GM12878 (cell line): ENCODE measurements around the gene MYO1E. TPM values are rescaled to one million over a fixed set of nuclear protein-coding genes. Genes with fewer than 3 reads are reported as not detected.

ENCODE experiments used
- ATAC-seq: fragments of 200-7000 bp; cut with Tn5 transposase; 3 replicates; pipeline ENCODE4 v1.9.1; 2020; ENCODE audit warnings: mild to moderate bottlenecking, moderate library complexity
- BruUV-seq: library from RNA; stranded (reverse); fragments of 400-500 nt; replicated peaks from 2 replicates; lab custom pipeline; 2021; lab: Mats Ljungman, UMichigan
- CTCF ChIA-PET: fragments of 300-600 bp; sonication (Branson Sonifier 250); formaldehyde crosslinking; extraction: SDS; loops from one replicate; lab custom pipeline; 2021; ENCODE audit warnings: inconsistent platforms; lab: Yijun Ruan, JAX
- POLR2A ChIA-PET: fragments of 350-600 bp; formaldehyde crosslinking; extraction: SDS; loops from one replicate; lab custom pipeline; 2021; ENCODE audit warnings: inconsistent platforms; lab: Charles Lee
- RAD21 ChIA-PET: fragments of 300-600 bp; sonication (Branson Sonifier 250); formaldehyde crosslinking; loops from one replicate; lab custom pipeline; 2023; ENCODE audit warnings: antibody characterized with exemption; ENCODE audit not compliant: unreplicated experiment; lab: Charles Lee
- SMC1A ChIA-PET: fragments of 300-600 bp; sonication (Branson Sonifier 250); formaldehyde crosslinking; loops from one replicate; lab custom pipeline; 2023; ENCODE audit not compliant: unreplicated experiment, uncharacterized antibody; lab: Charles Lee
- DNase-seq: peaks from one replicate; pipeline ENCODE4 v3.0.0-alpha.2; 2011; ENCODE audit warnings: low read depth, low spot score
- FAIRE-seq: peaks from 3 replicates; lab custom pipeline; 2011; peaks lifted over from hg19 to GRCh38; lab: Jason Lieb, UNC
- H2AFZ ChIP-seq: 2 replicates; pipeline ENCODE4 v1.6.0; 2011; ENCODE audit warnings: low read depth, low read length, control low read depth; ENCODE audit not compliant: control insufficient read depth
- H3K27ac ChIP-seq: 2 replicates; pipeline ENCODE4 v1.5.1; 2011; ENCODE audit warnings: control low read depth; ENCODE audit not compliant: control insufficient read depth, insufficient read depth
- H3K27me3 ChIP-seq, 2 experiments: replicated peaks in 1 of 2; 2 replicates each; pipeline versions ENCODE4 v1.6.0 to v1.6.1; 2011; ENCODE audit warnings: low read length in 1 of 2; ENCODE audit not compliant: control insufficient read depth in 2 of 2, insufficient read depth in 2 of 2
- H3K36me3 ChIP-seq, 2 experiments: 2 replicates each; pipeline ENCODE4 v1.5.1; 2011; ENCODE audit warnings: low read length in 1 of 2; ENCODE audit not compliant: control insufficient read depth in 2 of 2, insufficient read depth in 2 of 2
- H3K4me1 ChIP-seq: 2 replicates; pipeline ENCODE4 v1.6.1; 2011; ENCODE audit warnings: mild to moderate bottlenecking, low read length, moderate library complexity, mixed read lengths; ENCODE audit not compliant: control insufficient read depth, insufficient read depth
- H3K4me2 ChIP-seq: 2 replicates; pipeline ENCODE4 v1.6.0; 2011; ENCODE audit warnings: control low read depth; ENCODE audit not compliant: control insufficient read depth, insufficient read depth
- H3K4me3 ChIP-seq: fragments of 200-600 bp; sonication (generic); 2 replicates; pipeline ENCODE4 v1.5.1; 2016
- H3K79me2 ChIP-seq: 2 replicates; pipeline ENCODE4 v1.6.0; 2011; ENCODE audit warnings: low read length; ENCODE audit not compliant: control insufficient read depth, insufficient read depth
- H3K9ac ChIP-seq: 2 replicates; pipeline ENCODE4 v1.8.0; 2011; ENCODE audit warnings: low read length, control low read depth, mixed read lengths; ENCODE audit not compliant: control insufficient read depth, insufficient read depth
- H3K9me3 ChIP-seq: replicated peaks from 3 replicates; pipeline ENCODE4 v1.5.1; 2011; ENCODE audit warnings: mild to moderate bottlenecking, low read length; ENCODE audit not compliant: control insufficient read depth, insufficient read depth
- H4K20me1 ChIP-seq: 2 replicates; pipeline ENCODE4 v1.6.0; 2011; ENCODE audit not compliant: control insufficient read depth, insufficient read depth
- BRCA1 ChIP-seq: IDR thresholded peaks from 2 replicates; pipeline ENCODE4 v1.6.1; 2011; ENCODE audit warnings: low read depth, low read length, improper control_type of control experiment
- CHD4 ChIP-seq: fragments of 200-600 bp; sonication (generic); IDR thresholded peaks from 2 replicates; pipeline ENCODE4 v1.6.1; 2016; ENCODE audit warnings: mild to moderate bottlenecking
- EGR1 ChIP-seq, 2 experiments: IDR thresholded peaks; 1 replicate in 1 of 2; 2 replicates in 1 of 2; pipeline ENCODE4 v1.6.1; 2011 to 2012; ENCODE audit warnings: low read depth in 2 of 2, low read length in 2 of 2, borderline replicate concordance in 1 of 2, mild to moderate bottlenecking in 1 of 2, moderate library complexity in 1 of 2
- EZH2 ChIP-seq: IDR thresholded peaks from 2 replicates; pipeline ENCODE4 v1.6.1; 2012; ENCODE audit warnings: low read depth, mild to moderate bottlenecking, control low read depth, inconsistent platforms, low read length, borderline replicate concordance; ENCODE audit not compliant: control insufficient read depth
- FOS ChIP-seq: IDR thresholded peaks from 3 replicates; pipeline ENCODE4 v1.6.1; 2011; ENCODE audit warnings: borderline replicate concordance; ENCODE audit not compliant: insufficient read length; ENCODE audit errors: extremely low read depth
- HCFC1 ChIP-seq: fragments of 150-350 bp; IDR thresholded peaks from 2 replicates; pipeline ENCODE4 v1.6.1; 2014; ENCODE audit warnings: low read length
- MEF2B ChIP-seq: fragments of 450-650 bp; IDR thresholded peaks from 2 replicates; pipeline ENCODE4 v1.6.1; 2018; ENCODE audit warnings: mild to moderate bottlenecking, moderate library complexity; ENCODE audit not compliant: partially characterized antibody, poor library complexity, severe bottlenecking
- MYC ChIP-seq: IDR thresholded peaks from 2 replicates; pipeline ENCODE4 v1.6.1; 2011; ENCODE audit warnings: mild to moderate bottlenecking, low read length, moderate library complexity, inconsistent platforms; ENCODE audit not compliant: insufficient read depth, insufficient replicate concordance, insufficient read length, severe bottlenecking
- NR2F1 ChIP-seq: fragments of 450-650 bp; conservative IDR thresholded peaks from 2 replicates; pipeline ENCODE4 v1.6.1; 2017; ENCODE audit warnings: mild to moderate bottlenecking
- STAT3 ChIP-seq: IDR thresholded peaks from 2 replicates; pipeline ENCODE4 v1.6.1; 2011; ENCODE audit warnings: low read depth, low read length, improper control_type of control experiment
- TCF3 ChIP-seq: IDR thresholded peaks from 2 replicates; pipeline ENCODE4 v1.6.1; 2012; ENCODE audit warnings: low read depth, mild to moderate bottlenecking, low read length, borderline replicate concordance; ENCODE audit not compliant: insufficient read depth
- YY1 ChIP-seq: IDR thresholded peaks from 2 replicates; pipeline ENCODE4 v1.6.1; 2011; ENCODE audit warnings: low read depth, mild to moderate bottlenecking, low read length
- ZNF217 ChIP-seq: fragments of 450-650 bp; IDR thresholded peaks from 2 replicates; pipeline ENCODE4 v1.6.1; 2017; ENCODE audit warnings: antibody characterized with exemption, mild to moderate bottlenecking
- ZNF274 ChIP-seq: IDR thresholded peaks from one replicate; pipeline ENCODE4 v1.8.0; 2011; ENCODE audit not compliant: insufficient read length, insufficient read depth
- ZZZ3 ChIP-seq: IDR thresholded peaks from 2 replicates; pipeline ENCODE4 v1.6.1; 2011; ENCODE audit warnings: low read depth; ENCODE audit not compliant: control insufficient read depth, insufficient read length
- WGBS: methylation state at CpG from one replicate; pipeline ENCODE4 v1.1.6; 2016; ENCODE audit warnings: low lambda C conversion rate; ENCODE audit not compliant: insufficient replicate concordance, insufficient coverage; ENCODE audit errors: missing lambda C conversion rate; 5-methylcytosine and 5-hydroxymethylcytosine counted together
- in situ Hi-C: fragments of 300-500 bp; cut with MboI; formaldehyde crosslinking; loops from 9 replicates; pipeline ENCODE4 v1.14.3; 2018; ENCODE audit warnings: mixed read lengths
- intact Hi-C: fragments of 100-400 bp; cut with micrococcal nuclease; formaldehyde crosslinking; loops from one replicate; pipeline ENCODE4 v1.14.2; 2022; ENCODE audit not compliant: unreplicated experiment
- polyA plus RNA-seq, 11 experiments: library from polyadenylated mRNA; depleted of rRNA in 4 of 11; unstranded in 6 of 11; stranded (reverse) in 5 of 11; fragments of >200 nt; fragmentation: Nextera tagmentation in 4 of 11; fragmentation: Illumina TruSeq in 1 of 11; extraction: Ambion mirVana in 4 of 11; extraction: Trizol in 1 of 11; gene quantifications; 1 replicate in 1 of 11; 2 replicates in 10 of 11; pipeline versions ENCODE4 v1.2.1 to v1.2.3, GENCODE V29; 2011 to 2016; ENCODE audit warnings: inconsistent platforms in 2 of 11, missing spikeins in 2 of 11, low read depth in 1 of 11
- total RNA-seq, 4 experiments: library from RNA; depleted of rRNA in 3 of 4; stranded (reverse); fragments of >200 nt in 3 of 4; fragmentation: Illumina TruSeq in 1 of 4; extraction: Trizol in 1 of 4; gene quantifications; 2 replicates each; pipeline versions ENCODE4 v1.2.1 to v1.2.3, GENCODE V29; 2013 to 2021
- TF ChIP-seq, protein P1 (sequence below): IDR thresholded peaks from 2 replicates; pipeline ENCODE4 v1.6.1; 2011; ENCODE audit warnings: low read depth, low read length, improper control_type of control experiment, borderline replicate concordance
- TF ChIP-seq, protein P2 (sequence below): fragments of 150-350 bp; IDR thresholded peaks from 2 replicates; pipeline ENCODE4 v1.6.1; 2014; ENCODE audit warnings: mild to moderate bottlenecking, low read depth, low read length
- TF ChIP-seq, protein P3 (sequence below): fragments of 450-650 bp; IDR thresholded peaks from 2 replicates; pipeline ENCODE4 v1.6.1; 2017; ENCODE audit warnings: mild to moderate bottlenecking, moderate library complexity

Gene MYO1E
- total and polyA plus RNA-seq, 10 of the 15 experiments (the other 5 are each of a cell fraction or from before 2014, with no cell fraction given) = 10.3 to 266 (median 64.9) TPM

DNA sequence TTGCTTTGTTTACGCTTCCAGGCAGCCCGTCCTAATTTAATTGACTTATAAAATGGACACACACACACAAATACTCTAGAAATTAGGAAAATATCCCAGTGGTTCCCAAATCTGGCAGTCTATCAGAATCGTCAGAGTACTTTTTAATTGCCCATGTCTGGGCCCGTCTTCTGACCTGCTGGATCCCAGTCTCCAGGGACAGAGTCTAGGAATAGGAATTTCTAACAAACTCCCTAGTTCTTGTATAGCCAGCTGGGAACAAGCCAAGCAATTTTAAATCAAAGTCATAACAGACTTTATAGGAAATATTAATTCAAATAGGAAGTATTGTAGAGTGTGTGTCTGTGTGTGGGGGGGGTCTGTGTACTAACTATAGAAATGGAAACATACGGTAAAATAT lies 132.6 kb downstream of the MYO1E start:
- Histone ChIP-seq H3K36me3 (peaks cover 3 to 21% of the 10 kb centered on the region in 2 experiments; a peak in 3 of 4 replicates), H3K9ac (no peak overlapping the region), H4K20me1 (no peaks in the 10 kb centered on the region), H2AFZ (no peak overlapping the region), H3K4me2 (no peak overlapping the region), H3K9me3 (no peaks in the 10 kb centered on the region), H3K27ac (no peak overlapping the region), H3K4me1 (peaks cover 24% of the 10 kb centered on the region), H3K27me3 (no peaks in the 10 kb centered on the region), H3K79me2 (peaks cover 26% of the 10 kb centered on the region), H3K4me3 (no peak overlapping the region)
- 82% methylated on average over 5 of the region's 5 CpGs for WGBS
- BruUV-seq = no TSS peak
- RAD21 ChIA-PET = no interaction called here
- no peak for FAIRE-seq
- SMC1A ChIA-PET = interaction anchor here (1.0 to 4.1 kb wide), 4 partner anchors 8 to 172 kb away, joined by 3 to 32 read pairs (median 3); no protein-coding TSS in a partner anchor
- no peak for TF ChIP-seq HCFC1
- TF ChIP-seq ZNF217 = no peak
- TF ChIP-seq ZZZ3 = no peak
- no peak for TF ChIP-seq EGR1 (IDR thresholded peaks at IDR 0.05; ENCODE audit: borderline replicate concordance in 1 of 2, low read depth in 2 of 2, low read length in 2 of 2)
- TF ChIP-seq STAT3 = no peak
- TF ChIP-seq TCF3 = no peak
- TF ChIP-seq, protein P1, sequence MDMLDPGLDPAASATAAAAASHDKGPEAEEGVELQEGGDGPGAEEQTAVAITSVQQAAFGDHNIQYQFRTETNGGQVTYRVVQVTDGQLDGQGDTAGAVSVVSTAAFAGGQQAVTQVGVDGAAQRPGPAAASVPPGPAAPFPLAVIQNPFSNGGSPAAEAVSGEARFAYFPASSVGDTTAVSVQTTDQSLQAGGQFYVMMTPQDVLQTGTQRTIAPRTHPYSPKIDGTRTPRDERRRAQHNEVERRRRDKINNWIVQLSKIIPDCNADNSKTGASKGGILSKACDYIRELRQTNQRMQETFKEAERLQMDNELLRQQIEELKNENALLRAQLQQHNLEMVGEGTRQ = no peak
- TF ChIP-seq CHD4 = no peak
- no peak for TF ChIP-seq NR2F1
- TF ChIP-seq YY1 = no peak
- no peak for TF ChIP-seq BRCA1
- TF ChIP-seq, protein P2, sequence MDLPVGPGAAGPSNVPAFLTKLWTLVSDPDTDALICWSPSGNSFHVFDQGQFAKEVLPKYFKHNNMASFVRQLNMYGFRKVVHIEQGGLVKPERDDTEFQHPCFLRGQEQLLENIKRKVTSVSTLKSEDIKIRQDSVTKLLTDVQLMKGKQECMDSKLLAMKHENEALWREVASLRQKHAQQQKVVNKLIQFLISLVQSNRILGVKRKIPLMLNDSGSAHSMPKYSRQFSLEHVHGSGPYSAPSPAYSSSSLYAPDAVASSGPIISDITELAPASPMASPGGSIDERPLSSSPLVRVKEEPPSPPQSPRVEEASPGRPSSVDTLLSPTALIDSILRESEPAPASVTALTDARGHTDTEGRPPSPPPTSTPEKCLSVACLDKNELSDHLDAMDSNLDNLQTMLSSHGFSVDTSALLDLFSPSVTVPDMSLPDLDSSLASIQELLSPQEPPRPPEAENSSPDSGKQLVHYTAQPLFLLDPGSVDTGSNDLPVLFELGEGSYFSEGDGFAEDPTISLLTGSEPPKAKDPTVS = no peak
- TF ChIP-seq MYC = no peak
- TF ChIP-seq ZNF274 = no peak
- no peak for TF ChIP-seq FOS
- TF ChIP-seq, protein P3, sequence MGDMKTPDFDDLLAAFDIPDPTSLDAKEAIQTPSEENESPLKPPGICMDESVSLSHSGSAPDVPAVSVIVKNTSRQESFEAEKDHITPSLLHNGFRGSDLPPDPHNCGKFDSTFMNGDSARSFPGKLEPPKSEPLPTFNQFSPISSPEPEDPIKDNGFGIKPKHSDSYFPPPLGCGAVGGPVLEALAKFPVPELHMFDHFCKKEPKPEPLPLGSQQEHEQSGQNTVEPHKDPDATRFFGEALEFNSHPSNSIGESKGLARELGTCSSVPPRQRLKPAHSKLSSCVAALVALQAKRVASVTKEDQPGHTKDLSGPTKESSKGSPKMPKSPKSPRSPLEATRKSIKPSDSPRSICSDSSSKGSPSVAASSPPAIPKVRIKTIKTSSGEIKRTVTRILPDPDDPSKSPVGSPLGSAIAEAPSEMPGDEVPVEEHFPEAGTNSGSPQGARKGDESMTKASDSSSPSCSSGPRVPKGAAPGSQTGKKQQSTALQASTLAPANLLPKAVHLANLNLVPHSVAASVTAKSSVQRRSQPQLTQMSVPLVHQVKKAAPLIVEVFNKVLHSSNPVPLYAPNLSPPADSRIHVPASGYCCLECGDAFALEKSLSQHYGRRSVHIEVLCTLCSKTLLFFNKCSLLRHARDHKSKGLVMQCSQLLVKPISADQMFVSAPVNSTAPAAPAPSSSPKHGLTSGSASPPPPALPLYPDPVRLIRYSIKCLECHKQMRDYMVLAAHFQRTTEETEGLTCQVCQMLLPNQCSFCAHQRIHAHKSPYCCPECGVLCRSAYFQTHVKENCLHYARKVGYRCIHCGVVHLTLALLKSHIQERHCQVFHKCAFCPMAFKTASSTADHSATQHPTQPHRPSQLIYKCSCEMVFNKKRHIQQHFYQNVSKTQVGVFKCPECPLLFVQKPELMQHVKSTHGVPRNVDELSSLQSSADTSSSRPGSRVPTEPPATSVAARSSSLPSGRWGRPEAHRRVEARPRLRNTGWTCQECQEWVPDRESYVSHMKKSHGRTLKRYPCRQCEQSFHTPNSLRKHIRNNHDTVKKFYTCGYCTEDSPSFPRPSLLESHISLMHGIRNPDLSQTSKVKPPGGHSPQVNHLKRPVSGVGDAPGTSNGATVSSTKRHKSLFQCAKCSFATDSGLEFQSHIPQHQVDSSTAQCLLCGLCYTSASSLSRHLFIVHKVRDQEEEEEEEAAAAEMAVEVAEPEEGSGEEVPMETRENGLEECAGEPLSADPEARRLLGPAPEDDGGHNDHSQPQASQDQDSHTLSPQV = no peak
- TF ChIP-seq EZH2 = no peak
- TF ChIP-seq MEF2B = no peak
- POLR2A ChIA-PET = interaction anchor here (1.2 kb wide), 1 partner anchor 170 kb away, joined by 3 read pairs; no protein-coding TSS in a partner anchor
- CTCF ChIA-PET = interaction anchor here (4.1 kb wide), 1 partner anchor 7 kb away, joined by 44 read pairs; no protein-coding TSS in a partner anchor
- ATAC-seq = no peak
- intact Hi-C loops (loop anchor here (10.0 kb wide), 1 partner anchor 255 kb away; the partner anchor contains the start of gene RNF111), in situ Hi-C loops (loop anchor here (5.0 kb wide), 1 partner anchor 172 kb away; no protein-coding TSS in a partner anchor)
- DNase-seq = no peak
